ENCODE results near the gene UNC45B.

UNC45B gene

GRCh38 chr17:35212668-35213067 is 65.1 kb downstream of the UNC45B start:
- TF ChIP-seq CTCF (IDR thresholded peaks at IDR 0.05), result no peak

GRCh38 chr17:35213412-35213940 is 65.9 kb downstream of the UNC45B start:
- TF ChIP-seq CTCF (IDR thresholded peaks at IDR 0.05), result no peak

GRCh38 chr17:35214192-35214591 is 66.6 kb downstream of the UNC45B start:
- TF ChIP-seq CTCF (IDR thresholded peaks at IDR 0.05), result no peak

GRCh38 chr17:35214631-35215273 is 67.1 kb downstream of the UNC45B start:
- TF ChIP-seq CTCF (IDR thresholded peaks at IDR 0.05), result no peak

GRCh38 chr17:35217107-35217506 is 69.5 kb downstream of the UNC45B start:
- no peak for TF ChIP-seq CTCF (IDR thresholded peaks at IDR 0.05)

- no peak for TF ChIP-seq CTCF (IDR thresholded peaks at IDR 0.05)
Observed at GRCh38 chr17:35218915-35219314, 71.3 kb downstream of the UNC45B start.

GRCh38 chr17:35222452-35222851 is 74.8 kb downstream of the UNC45B start:
- no peak for TF ChIP-seq CTCF (IDR thresholded peaks at IDR 0.05)

- no peak for TF ChIP-seq CTCF (IDR thresholded peaks at IDR 0.05)
Observed at GRCh38 chr17:35224436-35224835, 76.8 kb downstream of the UNC45B start.

All from LNCAP (cell line).